ENCODE measurements around the gene LMBR1L. TPM values are rescaled to one million over a fixed set of nuclear protein-coding genes. Genes with fewer than 3 reads are reported as not detected.

LMBR1L gene
- total RNA-seq, 1 experiment from 2014 or later: 78.2 TPM

- no peak for TF ChIP-seq ZNF317 (CRISPR knock-in tag; IDR thresholded peaks at IDR 0.05; ENCODE audit: borderline replicate concordance, low read depth)
- no peak for TF ChIP-seq PRDM15 (CRISPR knock-in tag; IDR thresholded peaks at IDR 0.05)
These were observed 33.7 kb upstream of the LMBR1L start (continued) for GRCh38 chr12:49144384-49144783.

DNA sequence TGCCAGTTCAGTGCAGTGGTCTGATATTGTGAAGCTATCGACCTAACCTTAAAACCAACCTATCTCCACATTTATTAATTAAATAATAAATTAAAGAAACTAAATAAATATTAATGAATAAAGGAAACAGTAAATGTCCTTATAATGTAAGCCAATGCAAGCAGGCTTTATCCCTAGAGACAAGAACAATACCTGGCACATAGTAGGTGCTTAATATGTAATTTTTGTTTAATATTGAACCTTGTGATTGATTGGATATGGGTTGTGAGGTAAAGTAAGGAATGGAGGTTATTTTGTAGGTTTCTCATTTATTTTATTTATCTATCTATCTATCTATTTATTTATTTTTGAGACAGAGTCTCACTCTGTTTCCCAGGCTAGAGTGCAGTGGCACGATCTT, 28.4 kb upstream of the LMBR1L start:
- no peak for DNase-seq (ENCODE audit: low spot score)
- TF ChIP-seq ZNF317 (CRISPR knock-in tag; IDR thresholded peaks at IDR 0.05; ENCODE audit: borderline replicate concordance, low read depth): no peak
- TF ChIP-seq, protein P1, sequence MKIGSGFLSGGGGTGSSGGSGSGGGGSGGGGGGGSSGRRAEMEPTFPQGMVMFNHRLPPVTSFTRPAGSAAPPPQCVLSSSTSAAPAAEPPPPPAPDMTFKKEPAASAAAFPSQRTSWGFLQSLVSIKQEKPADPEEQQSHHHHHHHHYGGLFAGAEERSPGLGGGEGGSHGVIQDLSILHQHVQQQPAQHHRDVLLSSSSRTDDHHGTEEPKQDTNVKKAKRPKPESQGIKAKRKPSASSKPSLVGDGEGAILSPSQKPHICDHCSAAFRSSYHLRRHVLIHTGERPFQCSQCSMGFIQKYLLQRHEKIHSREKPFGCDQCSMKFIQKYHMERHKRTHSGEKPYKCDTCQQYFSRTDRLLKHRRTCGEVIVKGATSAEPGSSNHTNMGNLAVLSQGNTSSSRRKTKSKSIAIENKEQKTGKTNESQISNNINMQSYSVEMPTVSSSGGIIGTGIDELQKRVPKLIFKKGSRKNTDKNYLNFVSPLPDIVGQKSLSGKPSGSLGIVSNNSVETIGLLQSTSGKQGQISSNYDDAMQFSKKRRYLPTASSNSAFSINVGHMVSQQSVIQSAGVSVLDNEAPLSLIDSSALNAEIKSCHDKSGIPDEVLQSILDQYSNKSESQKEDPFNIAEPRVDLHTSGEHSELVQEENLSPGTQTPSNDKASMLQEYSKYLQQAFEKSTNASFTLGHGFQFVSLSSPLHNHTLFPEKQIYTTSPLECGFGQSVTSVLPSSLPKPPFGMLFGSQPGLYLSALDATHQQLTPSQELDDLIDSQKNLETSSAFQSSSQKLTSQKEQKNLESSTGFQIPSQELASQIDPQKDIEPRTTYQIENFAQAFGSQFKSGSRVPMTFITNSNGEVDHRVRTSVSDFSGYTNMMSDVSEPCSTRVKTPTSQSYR (CRISPR knock-in tag; IDR thresholded peaks at IDR 0.05): no peak
- TF ChIP-seq GABPB1 (CRISPR knock-in tag; IDR thresholded peaks at IDR 0.05): no peak
- no peak for TF ChIP-seq ZNF423 (CRISPR knock-in tag; IDR thresholded peaks at IDR 0.05)
- no peak for TF ChIP-seq IRF2 (CRISPR knock-in tag; IDR thresholded peaks at IDR 0.05; ENCODE audit: borderline replicate concordance, low read depth)
- no peak for TF ChIP-seq ZNF263 (CRISPR knock-in tag; IDR thresholded peaks at IDR 0.05; ENCODE audit: low read depth)
- no peak for TF ChIP-seq NFYB (CRISPR knock-in tag; conservative IDR thresholded peaks at IDR 0.05; ENCODE audit: low read depth)
- TF ChIP-seq HMGA2 (CRISPR knock-in tag; IDR thresholded peaks at IDR 0.05): no peak; the same call in 1 of the 2 replicates
- no peak for TF ChIP-seq STAT6 (CRISPR knock-in tag; conservative IDR thresholded peaks at IDR 0.05; ENCODE audit: low read depth)
- Mint-ChIP-seq H3K4me1 (no peaks in the 10 kb centered on the region), H3K9me3 (no peaks in the 10 kb centered on the region), H3K27me3 (ENCODE audit: low read depth) (no peaks in the 10 kb centered on the region; the same call in 1 of the 2 replicates), H3K4me3 (no peak overlapping the region), H3K36me3 (no peaks in the 10 kb centered on the region), H3K27ac (no peak overlapping the region)
- ChIA-PET POLR2A (no interaction called here), CTCF (no interaction called here)
- no peak for ATAC-seq

DNA sequence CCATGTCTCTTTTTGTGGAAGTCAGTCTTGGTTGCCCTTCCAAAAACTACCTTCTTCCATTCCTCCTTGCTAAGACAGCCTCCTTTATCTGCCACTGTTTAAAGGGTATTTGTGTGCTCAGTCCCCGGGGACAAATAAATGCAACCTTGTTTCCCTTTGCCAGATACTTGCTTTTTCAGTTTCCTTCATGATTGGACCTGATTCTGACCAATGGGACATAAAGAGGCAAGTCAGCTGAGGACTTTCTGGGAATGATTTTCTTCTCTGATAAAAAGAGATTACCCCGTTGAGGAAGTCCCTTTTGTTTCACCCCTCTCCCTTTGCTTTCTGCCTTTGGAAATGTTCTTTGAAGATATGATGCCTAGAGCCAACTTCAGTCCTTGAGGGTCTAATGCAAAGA, 27.9 kb upstream of the LMBR1L start:
- Mint-ChIP-seq H3K4me3 (no peak overlapping the region), H3K27me3 (ENCODE audit: low read depth) (no peaks in the 10 kb centered on the region; the same call in 1 of the 2 replicates), H3K9me3 (no peaks in the 10 kb centered on the region), H3K36me3 (no peaks in the 10 kb centered on the region), H3K27ac (no peak overlapping the region; the same call in 1 of the 2 replicates), H3K4me1 (no peaks in the 10 kb centered on the region)
- ChIA-PET POLR2A (no interaction called here), CTCF (interaction anchor here (0.6 to 1.0 kb wide), 2 partner anchors 87 to 412 kb away, joined by 3 to 5 read pairs; no protein-coding TSS in a partner anchor)
- TF ChIP-seq MAX (CRISPR knock-in tag; IDR thresholded peaks at IDR 0.05): no peak
- TF ChIP-seq SMAD3 (CRISPR knock-in tag; IDR thresholded peaks at IDR 0.05; ENCODE audit: borderline replicate concordance): no peak
- TF ChIP-seq SP1 (CRISPR knock-in tag; conservative IDR thresholded peaks at IDR 0.05): no peak
- no peak for TF ChIP-seq RELA (CRISPR knock-in tag; IDR thresholded peaks at IDR 0.05; ENCODE audit: borderline replicate concordance)
- no peak for TF ChIP-seq CREB1 (CRISPR knock-in tag; IDR thresholded peaks at IDR 0.05)
- TF ChIP-seq, protein P2, sequence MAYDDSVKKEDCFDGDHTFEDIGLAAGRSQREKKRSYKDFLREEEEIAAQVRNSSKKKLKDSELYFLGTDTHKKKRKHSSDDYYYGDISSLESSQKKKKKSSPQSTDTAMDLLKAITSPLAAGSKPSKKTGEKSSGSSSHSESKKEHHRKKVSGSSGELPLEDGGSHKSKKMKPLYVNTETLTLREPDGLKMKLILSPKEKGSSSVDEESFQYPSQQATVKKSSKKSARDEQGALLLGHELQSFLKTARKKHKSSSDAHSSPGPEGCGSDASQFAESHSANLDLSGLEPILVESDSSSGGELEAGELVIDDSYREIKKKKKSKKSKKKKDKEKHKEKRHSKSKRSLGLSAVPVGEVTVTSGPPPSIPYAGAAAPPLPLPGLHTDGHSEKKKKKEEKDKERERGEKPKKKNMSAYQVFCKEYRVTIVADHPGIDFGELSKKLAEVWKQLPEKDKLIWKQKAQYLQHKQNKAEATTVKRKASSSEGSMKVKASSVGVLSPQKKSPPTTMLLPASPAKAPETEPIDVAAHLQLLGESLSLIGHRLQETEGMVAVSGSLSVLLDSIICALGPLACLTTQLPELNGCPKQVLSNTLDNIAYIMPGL (CRISPR knock-in tag; IDR thresholded peaks at IDR 0.05): no peak
- TF ChIP-seq PRDM15 (CRISPR knock-in tag; IDR thresholded peaks at IDR 0.05): no peak
- TF ChIP-seq ZMAT4 (CRISPR knock-in tag; IDR thresholded peaks at IDR 0.05): no peak
- no peak for DNase-seq (ENCODE audit: low spot score)
- no peak for ATAC-seq
